Subcutaneous abdominal adipose tissue (tissue), 5 donors: ENCODE results near the gene ZMAT5.
A peak's percentile ranks its signal among the peaks of the same experiment; 100 is the strongest.

Experiments used
- H3K27ac ChIP-seq: one replicate; pipeline ENCODE4 v1.7.0; 2013; ENCODE audit warnings: low read depth, mild to moderate bottlenecking, inconsistent platforms, low read length, moderate library complexity
- H3K27me3 ChIP-seq, 5 donors: one replicate each; pipeline ENCODE4 v1.7.0; 2013; ENCODE audit warnings: low read length in 5 of 5, inconsistent platforms in 1 of 5; ENCODE audit not compliant: control insufficient read depth in 5 of 5, insufficient read depth in 4 of 5
- H3K36me3 ChIP-seq, 5 donors: one replicate each; pipeline ENCODE4 v1.7.0; 2013; ENCODE audit warnings: low read length in 5 of 5; ENCODE audit not compliant: control insufficient read depth in 5 of 5, insufficient read depth in 5 of 5
- H3K4me1 ChIP-seq, 5 donors: one replicate each; pipeline ENCODE4 v1.7.0; 2013; ENCODE audit warnings: low read length in 5 of 5, mild to moderate bottlenecking in 3 of 5, moderate library complexity in 1 of 5; ENCODE audit not compliant: control insufficient read depth in 5 of 5, insufficient read depth in 5 of 5
- H3K4me3 ChIP-seq, 5 donors: one replicate each; pipeline ENCODE4 v1.7.0; 2013; ENCODE audit warnings: low read length in 5 of 5, low read depth in 1 of 5
- H3K9ac ChIP-seq, 5 donors: one replicate each; pipeline ENCODE4 v1.7.0; 2013; ENCODE audit warnings: low read length in 5 of 5, mild to moderate bottlenecking in 4 of 5, moderate library complexity in 3 of 5
- H3K9me3 ChIP-seq, 5 donors: one replicate each; pipeline ENCODE4 v1.7.0; 2013; ENCODE audit warnings: low read length in 5 of 5; ENCODE audit not compliant: control insufficient read depth in 5 of 5
- donor health status: healthy.
- donor health status: healthy.
- donor health status: healthy.
- donor health status: healthy.
- donor health status: healthy.

ZMAT5 gene

DNA sequence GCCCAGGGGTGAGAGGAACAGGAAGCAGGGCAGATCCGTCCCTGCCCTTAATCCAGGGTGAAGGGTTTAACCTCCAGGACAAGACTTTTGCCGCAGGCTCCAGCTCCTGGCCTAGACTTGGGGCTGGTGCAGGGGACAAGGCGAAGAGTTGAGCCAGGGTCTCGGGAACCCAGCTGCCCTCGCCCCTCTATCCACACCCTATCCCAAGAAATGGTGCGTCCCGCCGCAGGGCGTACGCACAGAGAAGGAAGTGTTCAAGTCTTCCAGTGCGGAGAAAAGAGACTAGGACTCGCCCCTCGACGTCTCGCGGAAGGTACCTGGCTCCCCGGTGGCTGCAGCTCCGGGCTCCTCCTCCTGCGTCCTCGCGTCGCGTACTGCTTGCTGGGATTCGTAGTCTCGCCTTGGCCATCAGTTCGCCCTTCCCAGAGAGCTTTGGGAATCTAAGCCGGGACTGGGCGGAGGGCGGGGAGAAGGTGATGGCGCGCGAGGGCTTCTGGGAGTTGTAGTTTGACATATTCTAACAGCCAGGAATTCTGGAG is at the start of gene ZMAT5:
Gene ZMAT5 (minus strand): TSS at position 376 of the 539 bp plus-strand sequence. CDS start 18,463 bp downstream, outside the sequence.
- H3K27ac ChIP-seq = peak within 1 kb of the TSS; percentile 99

GRCh38 chr22:29816539-29816938 is 49.7 kb upstream of the ZMAT5 start:
- H3K27me3 ChIP-seq = no peaks in the 10 kb centered on the region
- peak overlapping the region in 2 of 5 donors; percentile 14 to 35 for H3K9ac ChIP-seq
- H3K4me3 ChIP-seq = peak overlapping the region in 2 of 5 donors; percentile 15 to 18
- peak overlapping the region; percentile 94 for H3K27ac ChIP-seq
- H3K9me3 ChIP-seq = no peaks in the 10 kb centered on the region
- H3K36me3 ChIP-seq = peaks cover 3 to 86% (median 70%) of the 10 kb centered on the region in 5 donors
- peaks cover 6 to 61% (median 45%) of the 10 kb centered on the region in 5 donors for H3K4me1 ChIP-seq

More for the DNA sequence above, at the start of gene ZMAT5:
- H3K36me3 ChIP-seq = peaks cover 3 to 21% (median 16%) of the 10 kb centered on the region in 5 donors
- H3K9ac ChIP-seq = peak within 1 kb of the TSS; percentile 91 to 99 (median 97)
- peak within 1 kb of the TSS; percentile 96 to 100 (median 99) for H3K4me3 ChIP-seq
- H3K9me3 ChIP-seq = no peaks in the 10 kb centered on the region
- H3K4me1 ChIP-seq = peaks cover 6 to 29% (median 22%) of the 10 kb centered on the region in 5 donors
- H3K27me3 ChIP-seq = no peaks in the 10 kb centered on the region

GRCh38 chr22:29816128-29816527 is 49.3 kb upstream of the ZMAT5 start:
- Histone ChIP-seq H3K9ac (peak overlapping the region in 4 of 5 donors; percentile 11 to 56 (median 24)), H3K27ac (peak overlapping the region; percentile 94), H3K4me3 (no peak overlapping the region), H3K4me1 (peaks cover 6 to 63% (median 46%) of the 10 kb centered on the region in 5 donors), H3K36me3 (peaks cover 3 to 86% (median 69%) of the 10 kb centered on the region in 5 donors), H3K9me3 (no peaks in the 10 kb centered on the region), H3K27me3 (no peaks in the 10 kb centered on the region)

DNA sequence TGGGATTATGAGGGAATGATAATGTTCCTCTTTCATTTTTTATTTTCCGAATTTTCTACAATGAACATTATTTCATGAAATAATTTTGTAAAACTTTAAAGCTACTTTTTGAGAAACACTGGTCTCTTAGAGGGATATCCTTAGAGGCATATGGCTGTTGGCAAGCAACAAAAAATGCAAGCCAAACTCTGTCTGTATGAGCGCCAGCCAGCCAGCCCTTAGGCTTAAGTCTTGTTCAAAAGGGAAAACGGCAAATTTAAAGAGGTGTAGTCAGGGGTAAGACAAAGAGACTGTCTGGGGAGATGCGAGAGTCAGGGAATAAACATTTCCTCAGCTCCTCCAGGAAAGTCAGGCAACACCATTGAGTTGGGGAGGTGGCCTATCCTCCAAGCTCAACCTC is 48.8 kb upstream of the ZMAT5 start:
- Histone ChIP-seq H3K27ac (peak overlapping the region; percentile 94), H3K4me1 (peaks cover 6 to 69% (median 49%) of the 10 kb centered on the region in 5 donors), H3K27me3 (no peaks in the 10 kb centered on the region), H3K36me3 (peaks cover 3 to 86% (median 68%) of the 10 kb centered on the region in 5 donors), H3K9ac (peak overlapping the region in 4 of 5 donors; percentile 11 to 56 (median 29)), H3K4me3 (no peak overlapping the region), H3K9me3 (no peaks in the 10 kb centered on the region)

DNA sequence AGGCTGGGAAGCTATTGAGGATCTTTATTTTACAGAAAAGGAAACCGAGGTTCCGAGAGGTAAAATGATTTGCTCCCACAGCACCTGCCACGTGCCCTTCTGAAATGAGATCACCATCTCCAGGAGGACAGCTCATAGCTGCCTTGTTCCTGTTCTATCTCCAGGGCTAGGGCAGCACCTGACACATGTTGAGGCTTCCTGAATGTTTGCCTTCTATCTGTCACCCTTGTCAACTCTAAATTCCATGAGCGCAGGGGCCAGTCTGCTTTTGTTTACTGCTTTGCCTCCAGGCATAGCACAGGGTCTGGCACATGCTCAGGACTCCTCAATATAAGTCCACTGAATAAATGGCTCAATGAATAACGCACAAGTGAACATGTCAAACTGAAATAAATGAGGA is 47.2 kb upstream of the ZMAT5 start:
- H3K27ac ChIP-seq = peak overlapping the region; percentile 94
- peaks cover 3 to 84% (median 64%) of the 10 kb centered on the region in 5 donors for H3K36me3 ChIP-seq

DNA sequence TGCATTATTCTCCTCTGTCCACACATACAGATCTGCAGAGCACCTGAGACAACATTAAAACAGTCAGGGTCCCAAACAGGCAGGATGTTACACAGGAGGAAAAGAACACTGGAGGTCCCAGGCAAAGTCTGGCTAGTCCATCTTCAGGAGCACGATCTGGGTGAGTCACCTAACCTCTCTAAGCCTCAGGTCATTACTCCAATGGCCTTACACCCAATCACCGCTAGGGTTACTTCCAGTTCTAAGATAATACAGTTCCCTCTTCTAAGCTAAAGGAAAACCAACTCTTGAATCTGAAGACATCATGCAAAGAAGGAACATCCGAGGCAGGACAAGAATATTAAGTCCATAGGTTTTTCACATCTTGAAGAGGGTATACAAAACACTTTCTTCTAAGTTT is 46.8 kb upstream of the ZMAT5 start:
- H3K27ac ChIP-seq = no peak overlapping the region
- H3K9ac ChIP-seq = no peak overlapping the region
- H3K4me3 ChIP-seq = no peak overlapping the region
- peaks cover 8 to 76% (median 54%) of the 10 kb centered on the region in 5 donors for H3K4me1 ChIP-seq
- no peaks in the 10 kb centered on the region for H3K9me3 ChIP-seq
- peaks cover 3 to 80% (median 59%) of the 10 kb centered on the region in 5 donors for H3K36me3 ChIP-seq
- H3K27me3 ChIP-seq = no peaks in the 10 kb centered on the region

More for the DNA sequence above, 47.2 kb upstream of the ZMAT5 start:
- no peaks in the 10 kb centered on the region for H3K27me3 ChIP-seq
- peaks cover 8 to 77% (median 57%) of the 10 kb centered on the region in 5 donors for H3K4me1 ChIP-seq
- H3K9ac ChIP-seq = no peak overlapping the region
- no peaks in the 10 kb centered on the region for H3K9me3 ChIP-seq
- H3K4me3 ChIP-seq = no peak overlapping the region

GRCh38 chr22:29813126-29813525 is 46.3 kb upstream of the ZMAT5 start:
- Histone ChIP-seq H3K9ac (no peak overlapping the region), H3K4me3 (no peak overlapping the region), H3K9me3 (no peaks in the 10 kb centered on the region), H3K36me3 (peaks cover 3 to 80% (median 59%) of the 10 kb centered on the region in 5 donors), H3K27ac (no peak overlapping the region), H3K27me3 (no peaks in the 10 kb centered on the region), H3K4me1 (peaks cover 8 to 76% (median 57%) of the 10 kb centered on the region in 5 donors)

DNA sequence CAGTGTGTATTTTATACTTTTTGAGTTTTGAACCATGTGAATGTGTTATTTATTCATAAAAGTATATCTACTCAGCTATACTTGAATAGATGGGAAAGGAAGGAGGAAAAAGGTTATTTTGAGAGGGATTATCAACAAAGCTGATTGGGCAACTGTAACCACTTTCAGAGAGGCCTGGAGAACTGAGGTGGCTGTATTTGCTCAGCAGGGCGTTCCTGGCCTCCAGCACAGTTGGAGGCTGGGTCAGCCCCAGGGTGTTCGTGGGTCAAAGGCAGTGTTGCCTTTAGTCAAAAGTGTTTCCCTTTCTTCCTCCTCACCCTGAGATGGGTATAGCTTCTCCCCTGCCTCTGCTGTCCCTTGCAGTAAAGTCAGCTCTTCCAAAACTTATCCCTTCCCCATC is 44.6 kb upstream of the ZMAT5 start:
- H3K36me3 ChIP-seq = peaks cover 3 to 83% (median 67%) of the 10 kb centered on the region in 5 donors
- H3K27ac ChIP-seq = peak overlapping the region; percentile 78
- H3K4me1 ChIP-seq = peaks cover 2 to 70% (median 43%) of the 10 kb centered on the region in 5 donors
- no peaks in the 10 kb centered on the region for H3K27me3 ChIP-seq
- H3K4me3 ChIP-seq = no peak overlapping the region
- peak overlapping the region in 1 of 5 donors; percentile 63 for H3K9ac ChIP-seq
- H3K9me3 ChIP-seq = no peaks in the 10 kb centered on the region

- Histone ChIP-seq H3K36me3 (peaks cover 3 to 87% (median 79%) of the 10 kb centered on the region in 5 donors), H3K4me3 (no peak overlapping the region), H3K27ac (peak overlapping the region; percentile 78), H3K9ac (no peak overlapping the region), H3K9me3 (no peaks in the 10 kb centered on the region), H3K4me1 (peaks cover 6 to 67% (median 43%) of the 10 kb centered on the region in 5 donors), H3K27me3 (no peaks in the 10 kb centered on the region)
These were observed 43.4 kb upstream of the ZMAT5 start for GRCh38 chr22:29810216-29810615.

GRCh38 chr22:29806196-29806595 is 39.4 kb upstream of the ZMAT5 start:
- H3K9me3 ChIP-seq = no peaks in the 10 kb centered on the region
- H3K9ac ChIP-seq = no peak overlapping the region
- H3K4me3 ChIP-seq = no peak overlapping the region
- H3K27me3 ChIP-seq = no peaks in the 10 kb centered on the region
- peaks cover 0 to 85% (median 70%) of the 10 kb centered on the region in 5 donors for H3K36me3 ChIP-seq
- H3K4me1 ChIP-seq = peaks cover 6 to 53% (median 40%) of the 10 kb centered on the region in 5 donors
- H3K27ac ChIP-seq = no peak overlapping the region
